ENCODE results near the gene GLYATL3.
A peak's percentile ranks its signal among the peaks of the same experiment; 100 is the strongest.

Gene GLYATL3

GRCh38 chr6:49499623-49500022 lies at the start of gene GLYATL3:
Gene GLYATL3, plus strand, starts transcription at chr6:49499923. Its CDS starts 12,068 bp downstream, at chr6:49511991.
- Histone ChIP-seq H3K36me3 (no peaks in the 10 kb centered on the region), H3K9me3 (ENCODE audit: severe bottlenecking) (no peaks in the 10 kb centered on the region), H3K4me3 (ENCODE audit: low read depth, low read length) (no peak within 1 kb of the TSS), H3K27me3 (ENCODE audit: insufficient read depth, low read depth, severe bottlenecking) (no peaks in the 10 kb centered on the region), H3K27ac (no peak within 1 kb of the TSS)
- no peak for DNase-seq
- TF ChIP-seq CTCF (IDR thresholded peaks at IDR 0.05; ENCODE audit: low read depth, low read length), result no peak

GRCh38 chr6:49453221-49453620 lies 46.5 kb upstream of the GLYATL3 start:
- no peak for DNase-seq
- Histone ChIP-seq H3K4me3 (ENCODE audit: low read depth, low read length) (no peak overlapping the region), H3K36me3 (peaks cover 76% of the 10 kb centered on the region), H3K27ac (no peak overlapping the region), H3K9me3 (ENCODE audit: severe bottlenecking) (no peaks in the 10 kb centered on the region), H3K27me3 (ENCODE audit: insufficient read depth, low read depth, severe bottlenecking) (no peaks in the 10 kb centered on the region)
- TF ChIP-seq CTCF (IDR thresholded peaks at IDR 0.05; ENCODE audit: low read depth, low read length), result no peak

DNA sequence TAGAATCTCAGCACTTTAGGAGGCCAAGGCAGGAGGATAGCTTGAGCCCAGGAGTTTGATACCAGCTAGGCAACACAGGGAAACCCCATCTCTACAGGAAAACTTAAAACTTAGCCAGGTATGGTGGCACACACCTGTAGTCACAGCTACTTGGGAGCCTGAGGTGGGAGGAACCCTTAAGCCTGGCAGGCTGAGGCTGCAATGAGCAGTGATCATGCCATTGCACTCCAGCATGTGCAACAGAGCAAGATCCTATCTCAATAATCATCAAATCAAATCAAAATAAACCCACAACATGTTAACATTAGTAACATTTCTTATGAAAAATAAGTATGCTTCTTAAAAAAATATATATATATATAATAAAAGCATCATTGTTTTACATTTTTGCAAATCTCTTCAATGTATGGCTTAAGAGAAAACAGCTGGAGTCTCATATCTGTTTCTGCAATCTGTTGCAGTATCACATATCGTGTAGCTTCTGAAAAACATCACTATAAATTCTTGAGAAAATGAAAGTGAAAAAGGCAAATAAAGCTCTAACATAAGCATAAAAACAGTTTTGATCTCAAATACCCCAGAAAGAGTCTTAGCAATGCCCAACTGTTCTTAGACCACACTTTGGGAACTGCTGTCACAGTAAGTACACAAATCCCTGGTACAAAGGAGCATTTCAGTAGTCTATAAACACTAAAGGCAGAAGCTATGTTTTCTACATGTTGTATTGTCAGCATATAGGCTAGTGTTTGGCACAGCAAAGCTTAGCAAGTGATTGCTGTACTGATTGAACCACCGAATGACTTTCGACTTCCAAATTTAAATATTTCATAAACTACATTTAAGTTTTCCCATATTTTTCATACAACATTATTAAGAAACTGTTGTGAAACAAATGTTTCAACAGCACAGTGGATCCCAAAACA lies 44.7 kb upstream of the GLYATL3 start:
- peaks cover 70% of the 10 kb centered on the region for H3K36me3 ChIP-seq
- H3K4me3 ChIP-seq (ENCODE audit: low read depth, low read length), result no peak overlapping the region
- H3K27ac ChIP-seq, result no peak overlapping the region
- H3K9me3 ChIP-seq (ENCODE audit: severe bottlenecking), result no peaks in the 10 kb centered on the region
- no peak for TF ChIP-seq CTCF (IDR thresholded peaks at IDR 0.05; ENCODE audit: low read depth, low read length)
- no peaks in the 10 kb centered on the region for H3K27me3 ChIP-seq (ENCODE audit: insufficient read depth, low read depth, severe bottlenecking)
- DNase-seq, result no peak

DNA sequence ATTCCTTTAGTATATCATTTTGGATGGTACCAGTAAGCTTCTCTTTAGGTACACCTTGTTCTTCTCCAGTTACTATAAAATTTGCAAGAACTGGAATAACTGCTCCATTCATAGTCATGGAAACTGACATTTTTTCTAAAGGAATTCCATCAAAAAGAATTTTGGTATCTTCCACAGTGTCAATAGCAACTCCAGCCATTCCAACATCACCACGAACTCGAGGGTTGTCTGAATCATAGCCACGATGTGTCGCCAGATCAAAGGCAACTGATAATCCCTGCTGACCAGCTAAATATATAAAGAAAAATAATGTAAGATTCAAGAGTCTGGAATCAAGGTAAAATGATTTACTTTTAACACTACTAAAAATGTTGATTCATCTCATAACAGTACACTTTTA lies 42.0 kb upstream of the GLYATL3 start:
- TF ChIP-seq CTCF (IDR thresholded peaks at IDR 0.05; ENCODE audit: low read depth, low read length), result no peak
- DNase-seq, result no peak
- no peak overlapping the region for H3K27ac ChIP-seq

DNA sequence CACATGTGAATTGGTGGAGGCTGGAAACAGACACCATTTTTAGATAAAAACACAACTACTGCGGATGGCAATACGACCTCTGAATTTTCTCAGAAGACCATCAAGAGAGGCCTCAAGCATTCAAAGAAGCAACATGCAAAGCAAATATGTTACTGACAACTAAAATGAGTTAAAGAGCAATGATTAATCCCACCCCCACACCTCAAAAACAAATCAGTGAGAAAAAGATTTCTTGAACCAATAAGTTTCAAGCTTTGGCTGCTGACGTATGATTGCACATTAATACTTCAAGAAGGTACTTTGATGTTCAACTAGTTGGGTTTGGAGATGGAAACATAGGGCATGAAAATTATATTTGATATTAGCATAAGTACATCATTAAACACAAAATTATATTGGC lies 37.7 kb upstream of the GLYATL3 start:
- no peak for TF ChIP-seq CTCF (IDR thresholded peaks at IDR 0.05; ENCODE audit: low read depth, low read length)
- Histone ChIP-seq H3K36me3 (peaks cover 33% of the 10 kb centered on the region), H3K27me3 (ENCODE audit: insufficient read depth, low read depth, severe bottlenecking) (no peaks in the 10 kb centered on the region), H3K9me3 (ENCODE audit: severe bottlenecking) (no peaks in the 10 kb centered on the region), H3K27ac (peak overlapping the region; percentile 83; the same call in 1 of the 2 replicates), H3K4me3 (ENCODE audit: low read depth, low read length) (peak overlapping the region; percentile 72)
- no peak for DNase-seq

More for the DNA sequence above, 42.0 kb upstream of the GLYATL3 start:
- no peaks in the 10 kb centered on the region for H3K27me3 ChIP-seq (ENCODE audit: insufficient read depth, low read depth, severe bottlenecking)
- peaks cover 54% of the 10 kb centered on the region for H3K36me3 ChIP-seq
- no peaks in the 10 kb centered on the region for H3K9me3 ChIP-seq (ENCODE audit: severe bottlenecking)
- H3K4me3 ChIP-seq (ENCODE audit: low read depth, low read length), result no peak overlapping the region

Measured in WERI-Rb-1 (cell line).